ENCODE data around the gene FN3K.

FN3K gene

GRCh38 chr17:82703935-82704865 is 31.2 kb upstream of the FN3K start:
- DNase-seq = no peak

GRCh38 chr17:82704886-82705285 is 30.5 kb upstream of the FN3K start:
- DNase-seq = no peak

- DNase-seq = no peak
These were observed 29.7 kb upstream of the FN3K start for GRCh38 chr17:82705756-82706155.

GRCh38 chr17:82709024-82709675 is 26.3 kb upstream of the FN3K start:
- DNase-seq = no peak

- DNase-seq = no peak
These were observed 25.5 kb upstream of the FN3K start for GRCh38 chr17:82709676-82710498.

GRCh38 chr17:82710499-82711232 is 24.7 kb upstream of the FN3K start:
- no peak for DNase-seq

- DNase-seq = no peak
These were observed 22.2 kb upstream of the FN3K start for GRCh38 chr17:82713071-82713723.

- DNase-seq = peak; percentile 98
These were observed 19.0 kb upstream of the FN3K start, which contains the start of gene FN3KRP for GRCh38 chr17:82716203-82717010. TSS of gene FN3KRP (plus strand) at chr17:82716706. CDS start at chr17:82716756, 50 bp downstream.

- DNase-seq = no peak
These were observed 16.3 kb upstream of the FN3K start for GRCh38 chr17:82718986-82719685.

GRCh38 chr17:82720204-82720603 is 15.2 kb upstream of the FN3K start:
- DNase-seq = no peak

- DNase-seq = no peak
These were observed 12.9 kb upstream of the FN3K start for GRCh38 chr17:82722341-82723013.

GRCh38 chr17:82723169-82723807 is 12.1 kb upstream of the FN3K start:
- no peak for DNase-seq

- no peak for DNase-seq
These were observed 9.0 kb upstream of the FN3K start for GRCh38 chr17:82726427-82726826.

- DNase-seq = no peak
These were observed 5.7 kb upstream of the FN3K start for GRCh38 chr17:82729479-82730260.

- DNase-seq = no peak
These were observed 3.2 kb upstream of the FN3K start for GRCh38 chr17:82732118-82732743.

- DNase-seq = no peak
These were observed 1.2 kb downstream of the FN3K start for GRCh38 chr17:82736511-82737185.
